ENCODE results near the gene CIAO3.

DNA sequence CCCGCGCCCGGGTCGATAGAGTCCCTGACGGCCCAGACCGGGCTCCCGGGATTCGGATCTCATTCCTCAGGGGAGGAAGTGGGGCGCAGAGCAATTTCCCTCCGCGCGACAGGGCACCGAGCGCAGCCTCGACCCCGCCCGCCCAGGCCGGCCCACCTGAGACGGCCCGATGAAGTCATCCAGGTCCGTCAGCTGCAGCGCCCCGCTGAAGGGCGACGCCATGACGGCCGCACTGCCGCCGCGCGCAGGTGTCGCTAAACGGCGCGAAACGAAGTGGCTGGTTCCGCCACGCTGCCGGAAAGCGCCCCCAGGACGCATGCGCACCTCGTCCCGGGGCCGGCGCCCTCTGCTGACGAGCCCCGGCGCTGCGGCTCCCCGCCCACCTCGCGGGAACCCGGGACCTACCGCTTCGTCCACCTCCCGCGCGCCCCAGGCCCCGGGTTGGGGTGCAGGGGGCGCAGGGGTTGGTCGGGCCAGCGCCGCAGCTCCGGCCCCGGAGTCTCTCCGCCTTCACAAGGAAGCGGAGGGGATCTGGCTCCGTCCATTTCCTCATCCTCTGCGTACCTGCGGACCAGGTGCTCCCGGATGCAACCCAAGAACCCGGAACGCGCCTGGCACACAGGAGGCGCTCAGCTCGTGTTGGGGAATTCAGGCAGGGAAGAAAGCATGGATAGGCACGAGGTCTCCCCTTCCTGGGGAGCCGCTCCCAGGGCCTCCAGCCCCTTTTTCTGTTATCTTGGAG lies at the start of gene CIAO3:
- TF ChIP-seq SP1 (IDR thresholded peaks at IDR 0.05) (no peak), ELF4 (IDR thresholded peaks at IDR 0.05) (peak; percentile 80), CTBP1 (IDR thresholded peaks at IDR 0.05; ENCODE audit: borderline replicate concordance) (no peak), HDGF (IDR thresholded peaks at IDR 0.05; ENCODE audit: borderline replicate concordance) (no peak), LEF1 (IDR thresholded peaks at IDR 0.05; ENCODE audit: borderline replicate concordance) (no peak), TARDBP (IDR thresholded peaks at IDR 0.05) (no peak), BHLHE40 (IDR thresholded peaks at IDR 0.05; ENCODE audit: borderline replicate concordance) (no peak), ARNT (IDR thresholded peaks at IDR 0.05) (no peak), FOXK2 (IDR thresholded peaks at IDR 0.05) (no peak)
